Ramos (cell line): ENCODE data around the gene ZNF385A.

Source experiments
- in situ Hi-C: fragments of 300-500 bp; cut with MboI; formaldehyde crosslinking; loops from one replicate; pipeline ENCODE4 v1.14.3; 2022; ENCODE audit warnings: low sequenced_read_pairs; ENCODE audit not compliant: unreplicated experiment

The ZNF385A gene

GRCh38 chr12:54384591-54385041, at the start of gene ZNF385A:
TSS of gene ZNF385A (minus strand) at chr12:54384733. CDS start at chr12:54384514, 219 bp downstream.
- in situ Hi-C loops: no loop called here

GRCh38 chr12:54432815-54433164, 48.3 kb upstream of the ZNF385A start:
- in situ Hi-C loops: no loop called here

- in situ Hi-C loops: no loop called here
Measured at GRCh38 chr12:54431911-54432814, 47.6 kb upstream of the ZNF385A start.

GRCh38 chr12:54430471-54431069, 46.0 kb upstream of the ZNF385A start:
- in situ Hi-C loops: no loop called here

GRCh38 chr12:54429014-54429471, 44.5 kb upstream of the ZNF385A start:
- in situ Hi-C loops: no loop called here

- in situ Hi-C loops: no loop called here
Measured at GRCh38 chr12:54428050-54429013, 43.8 kb upstream of the ZNF385A start.

- in situ Hi-C loops: no loop called here
Measured at GRCh38 chr12:54427106-54427505, 42.6 kb upstream of the ZNF385A start.

- in situ Hi-C loops: no loop called here
Measured at GRCh38 chr12:54426690-54427089, 42.2 kb upstream of the ZNF385A start.

GRCh38 chr12:54425702-54426101, 41.2 kb upstream of the ZNF385A start:
- in situ Hi-C loops: no loop called here

GRCh38 chr12:54424224-54424623, 39.7 kb upstream of the ZNF385A start:
- in situ Hi-C loops: no loop called here

GRCh38 chr12:54423816-54424150, 39.2 kb upstream of the ZNF385A start:
- in situ Hi-C loops: no loop called here

GRCh38 chr12:54421879-54422250, 37.3 kb upstream of the ZNF385A start:
- in situ Hi-C loops: no loop called here

GRCh38 chr12:54421175-54421878, 36.8 kb upstream of the ZNF385A start:
- in situ Hi-C loops: no loop called here

GRCh38 chr12:54420766-54421144, 36.2 kb upstream of the ZNF385A start:
- in situ Hi-C loops: no loop called here

- in situ Hi-C loops: no loop called here
Measured at GRCh38 chr12:54419088-54419887, 34.8 kb upstream of the ZNF385A start, which contains the start of gene ITGA5. TSS of gene ITGA5 (minus strand) at chr12:54419266. CDS start at chr12:54419198, 68 bp downstream.

- in situ Hi-C loops: no loop called here
Measured at GRCh38 chr12:54418441-54419087, 34.0 kb upstream of the ZNF385A start.

- in situ Hi-C loops: no loop called here
Measured at GRCh38 chr12:54417712-54418440, 33.3 kb upstream of the ZNF385A start.
